Measurements from ENCODE around the gene SLC39A13.

SLC39A13 gene

GRCh38 chr11:47418454-47419259 is 10.3 kb downstream of the SLC39A13 start:
- in situ Hi-C loops (cut with MboI; ENCODE audit: low sequenced_read_pairs): no loop called here

- in situ Hi-C loops (cut with MboI; ENCODE audit: low sequenced_read_pairs): loop anchor here (25.0 kb wide), 1 partner anchor 538 kb away; no protein-coding TSS in a partner anchor
Observed at GRCh38 chr11:47425611-47426010, 17.2 kb downstream of the SLC39A13 start.

- in situ Hi-C loops (cut with MboI; ENCODE audit: low sequenced_read_pairs): loop anchor here (25.0 kb wide), 1 partner anchor 539 kb away; no protein-coding TSS in a partner anchor
Observed at GRCh38 chr11:47426062-47426956, 17.9 kb downstream of the SLC39A13 start, which contains the start of gene PSMC3. Gene PSMC3, minus strand, starts transcription at chr11:47426439. Its CDS starts 160 bp downstream, at chr11:47426279.

GRCh38 chr11:47430524-47430923 is 22.1 kb downstream of the SLC39A13 start:
- in situ Hi-C loops (cut with MboI; ENCODE audit: low sequenced_read_pairs): loop anchor here (25.0 kb wide), 1 partner anchor 543 kb away; no protein-coding TSS in a partner anchor

- in situ Hi-C loops (cut with MboI; ENCODE audit: low sequenced_read_pairs): loop anchor here (25.0 kb wide), 1 partner anchor 544 kb away; no protein-coding TSS in a partner anchor
Observed at GRCh38 chr11:47431356-47432083, 23.1 kb downstream of the SLC39A13 start.

- in situ Hi-C loops (cut with MboI; ENCODE audit: low sequenced_read_pairs): loop anchor here (25.0 kb wide), 1 partner anchor 546 kb away; no protein-coding TSS in a partner anchor
Observed at GRCh38 chr11:47433157-47433556, 24.8 kb downstream of the SLC39A13 start.

- in situ Hi-C loops (cut with MboI; ENCODE audit: low sequenced_read_pairs): loop anchor here (25.0 kb wide), 1 partner anchor 547 kb away; no protein-coding TSS in a partner anchor
Observed at GRCh38 chr11:47434011-47434786, 25.8 kb downstream of the SLC39A13 start.

- in situ Hi-C loops (cut with MboI; ENCODE audit: low sequenced_read_pairs): loop anchor here (25.0 kb wide), 1 partner anchor 548 kb away; no protein-coding TSS in a partner anchor
Observed at GRCh38 chr11:47435687-47436086, 27.3 kb downstream of the SLC39A13 start.

- in situ Hi-C loops (cut with MboI; ENCODE audit: low sequenced_read_pairs): loop anchor here (25.0 kb wide), 1 partner anchor 549 kb away; no protein-coding TSS in a partner anchor
Observed at GRCh38 chr11:47436726-47437125, 28.3 kb downstream of the SLC39A13 start.

GRCh38 chr11:47437218-47437745 is 28.9 kb downstream of the SLC39A13 start:
- in situ Hi-C loops (cut with MboI; ENCODE audit: low sequenced_read_pairs): loop anchor here (25.0 kb wide), 1 partner anchor 550 kb away; no protein-coding TSS in a partner anchor

GRCh38 chr11:47437746-47438418 is 29.5 kb downstream of the SLC39A13 start:
- in situ Hi-C loops (cut with MboI; ENCODE audit: low sequenced_read_pairs): loop anchor here (25.0 kb wide), 1 partner anchor 551 kb away; no protein-coding TSS in a partner anchor

GRCh38 chr11:47438721-47439120 is 30.3 kb downstream of the SLC39A13 start:
- in situ Hi-C loops (cut with MboI; ENCODE audit: low sequenced_read_pairs): loop anchor here (25.0 kb wide), 1 partner anchor 551 kb away; no protein-coding TSS in a partner anchor

- in situ Hi-C loops (cut with MboI; ENCODE audit: low sequenced_read_pairs): loop anchor here (25.0 kb wide), 1 partner anchor 553 kb away; no protein-coding TSS in a partner anchor
Observed at GRCh38 chr11:47440054-47440476, 31.7 kb downstream of the SLC39A13 start.

- in situ Hi-C loops (cut with MboI; ENCODE audit: low sequenced_read_pairs): loop anchor here (25.0 kb wide), 1 partner anchor 554 kb away; no protein-coding TSS in a partner anchor
Observed at GRCh38 chr11:47441421-47441820, 33.0 kb downstream of the SLC39A13 start.

- in situ Hi-C loops (cut with MboI; ENCODE audit: low sequenced_read_pairs): loop anchor here (25.0 kb wide), 1 partner anchor 555 kb away; no protein-coding TSS in a partner anchor
Observed at GRCh38 chr11:47442514-47442913, 34.1 kb downstream of the SLC39A13 start.

- in situ Hi-C loops (cut with MboI; ENCODE audit: low sequenced_read_pairs): loop anchor here (25.0 kb wide), 1 partner anchor 556 kb away; no protein-coding TSS in a partner anchor
Observed at GRCh38 chr11:47443028-47443700, 34.8 kb downstream of the SLC39A13 start.

- in situ Hi-C loops (cut with MboI; ENCODE audit: low sequenced_read_pairs): loop anchor here (25.0 kb wide), 1 partner anchor 557 kb away; no protein-coding TSS in a partner anchor
Observed at GRCh38 chr11:47443817-47444216, 35.4 kb downstream of the SLC39A13 start.

Measured in HL-60/S4 (cell line).